ENCODE data around the gene TRPT1. TPM values are rescaled to one million over a fixed set of nuclear protein-coding genes. Genes with fewer than 3 reads are reported as not detected.

The TRPT1 gene
- total RNA-seq, 1 donor from 2014 or later = 22.4 TPM

DNA sequence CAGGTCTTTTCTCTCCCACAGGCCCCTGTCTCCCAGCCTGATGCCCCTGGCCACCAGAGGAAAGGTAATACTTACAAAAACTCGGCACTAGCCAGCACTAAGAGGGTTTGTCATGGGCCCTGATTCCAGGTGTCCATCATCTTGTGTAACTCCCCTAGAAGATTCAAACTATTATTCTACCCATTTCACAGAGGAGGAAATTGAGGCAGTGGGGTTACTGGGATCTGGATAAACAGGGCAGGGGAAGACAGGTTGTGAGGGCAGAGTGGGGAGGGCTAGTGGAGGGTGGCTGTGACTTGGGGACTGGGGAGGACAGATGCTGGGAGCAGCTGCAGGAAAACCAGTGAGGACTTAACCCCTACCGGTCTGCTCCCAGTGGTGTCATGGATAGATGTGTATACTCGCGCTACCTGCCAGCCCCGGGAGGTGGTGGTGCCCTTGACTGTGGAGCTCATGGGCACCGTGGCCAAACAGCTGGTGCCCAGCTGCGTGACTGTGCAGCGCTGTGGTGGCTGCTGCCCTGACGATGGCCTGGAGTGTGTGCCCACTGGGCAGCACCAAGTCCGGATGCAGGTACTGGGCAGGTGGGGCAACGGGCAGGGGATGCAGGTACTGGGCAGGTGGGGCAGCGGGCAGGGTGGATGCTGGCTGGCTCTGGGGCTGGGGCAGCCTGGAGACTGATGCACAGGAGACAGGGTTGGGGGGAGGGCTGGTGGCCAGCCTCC lies 9.6 kb upstream of the TRPT1 start:
- ATAC-seq (no peak), DNase-seq (peak; percentile 65)
- Histone ChIP-seq H3K36me3 (peaks cover 16% of the 10 kb centered on the region), H3K27ac (peak overlapping the region; percentile 74), H3K4me3 (peak overlapping the region; percentile 76), H3K9me3 (no peaks in the 10 kb centered on the region), H3K27me3 (no peaks in the 10 kb centered on the region), H3K4me1 (peaks cover 49% of the 10 kb centered on the region)
- intact Hi-C loops (cut with DNase I) = no loop called here
- TF ChIP-seq, protein P1, sequence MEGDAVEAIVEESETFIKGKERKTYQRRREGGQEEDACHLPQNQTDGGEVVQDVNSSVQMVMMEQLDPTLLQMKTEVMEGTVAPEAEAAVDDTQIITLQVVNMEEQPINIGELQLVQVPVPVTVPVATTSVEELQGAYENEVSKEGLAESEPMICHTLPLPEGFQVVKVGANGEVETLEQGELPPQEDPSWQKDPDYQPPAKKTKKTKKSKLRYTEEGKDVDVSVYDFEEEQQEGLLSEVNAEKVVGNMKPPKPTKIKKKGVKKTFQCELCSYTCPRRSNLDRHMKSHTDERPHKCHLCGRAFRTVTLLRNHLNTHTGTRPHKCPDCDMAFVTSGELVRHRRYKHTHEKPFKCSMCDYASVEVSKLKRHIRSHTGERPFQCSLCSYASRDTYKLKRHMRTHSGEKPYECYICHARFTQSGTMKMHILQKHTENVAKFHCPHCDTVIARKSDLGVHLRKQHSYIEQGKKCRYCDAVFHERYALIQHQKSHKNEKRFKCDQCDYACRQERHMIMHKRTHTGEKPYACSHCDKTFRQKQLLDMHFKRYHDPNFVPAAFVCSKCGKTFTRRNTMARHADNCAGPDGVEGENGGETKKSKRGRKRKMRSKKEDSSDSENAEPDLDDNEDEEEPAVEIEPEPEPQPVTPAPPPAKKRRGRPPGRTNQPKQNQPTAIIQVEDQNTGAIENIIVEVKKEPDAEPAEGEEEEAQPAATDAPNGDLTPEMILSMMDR (IDR thresholded peaks at IDR 0.05) = no peak

DNA sequence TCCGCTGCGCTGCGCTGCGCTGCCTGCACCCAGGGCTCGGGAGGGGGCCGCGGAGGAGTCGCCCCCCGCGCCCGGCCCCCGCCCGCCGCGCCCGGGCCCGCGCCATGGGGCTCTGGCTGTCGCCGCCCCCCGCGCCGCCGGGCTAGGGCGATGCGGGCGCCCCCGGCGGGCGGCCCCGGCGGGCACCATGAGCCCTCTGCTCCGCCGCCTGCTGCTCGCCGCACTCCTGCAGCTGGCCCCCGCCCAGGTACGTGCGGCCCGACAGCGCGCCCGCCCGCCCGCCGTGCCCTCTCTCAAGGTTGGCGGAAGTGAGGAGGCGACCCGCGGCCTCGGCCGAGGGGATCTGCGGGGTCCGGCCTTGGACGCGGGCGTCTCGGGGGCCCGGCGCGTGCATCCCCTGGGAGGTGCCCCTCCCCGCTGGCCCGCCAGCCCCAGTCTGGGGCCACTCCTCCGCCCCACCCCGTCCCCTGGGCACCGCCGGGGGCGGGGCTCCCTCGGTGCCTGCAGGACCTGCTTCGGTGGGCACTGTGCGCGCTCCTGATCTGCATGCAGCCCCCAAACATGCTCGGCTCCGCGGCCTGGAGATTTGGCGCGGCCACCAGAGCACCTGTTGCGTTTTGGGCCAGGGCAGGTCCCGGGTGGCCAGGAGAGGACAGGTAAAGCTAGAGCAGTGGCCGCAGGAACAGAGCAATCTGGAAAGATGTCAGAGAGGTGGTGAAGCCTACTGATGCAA lies 8.8 kb upstream of the TRPT1 start:
- TF ChIP-seq, protein P1 (IDR thresholded peaks at IDR 0.05) = no peak
- DNase-seq (peak; percentile 83), ATAC-seq (peak; percentile 47)
- Histone ChIP-seq H3K27ac (peak overlapping the region; percentile 74), H3K4me3 (peak overlapping the region; percentile 76), H3K36me3 (peaks cover 16% of the 10 kb centered on the region), H3K4me1 (peaks cover 45% of the 10 kb centered on the region), H3K9me3 (no peaks in the 10 kb centered on the region), H3K27me3 (no peaks in the 10 kb centered on the region)
- intact Hi-C loops (cut with DNase I) = no loop called here

DNA sequence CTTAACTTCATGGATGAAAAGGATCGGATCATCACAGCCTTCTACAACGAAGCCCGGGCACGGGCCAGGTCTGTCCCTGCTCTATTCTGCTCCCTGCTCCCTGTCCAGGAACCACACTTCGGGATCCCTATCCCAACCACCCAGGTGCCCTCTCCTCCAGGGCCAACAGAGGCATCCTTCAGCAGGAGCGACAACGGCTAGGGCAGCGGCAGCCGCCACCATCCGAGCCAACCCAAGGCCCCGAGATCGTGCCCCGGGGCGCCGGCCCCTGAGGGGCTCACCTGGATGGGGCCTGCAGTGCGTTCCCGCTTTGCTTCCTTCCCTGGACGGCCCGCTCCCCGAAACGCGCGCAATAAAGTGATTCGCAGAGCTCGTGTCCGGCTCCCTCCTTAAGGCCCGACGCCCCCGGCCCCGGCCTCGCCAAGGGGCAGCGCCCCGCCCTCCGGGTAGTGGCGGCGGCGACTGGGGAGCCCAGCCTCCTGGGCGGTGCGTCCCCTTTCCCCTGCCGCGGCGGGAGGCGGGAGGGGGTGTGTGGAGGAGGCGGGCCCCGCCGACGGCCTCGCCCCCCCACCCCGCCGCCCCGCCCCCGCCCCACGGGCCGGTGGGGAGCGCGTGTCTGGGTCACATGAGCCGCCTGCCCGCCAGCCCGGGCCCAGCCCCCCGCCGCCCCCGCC lies 8.1 kb upstream of the TRPT1 start, which contains the start of gene VEGFB:
Gene VEGFB, plus strand, starts transcription at position 672 of the 674 bp plus-strand sequence. CDS start 250 bp downstream, outside the sequence.
- ATAC-seq (peak; percentile 74), DNase-seq (peak; percentile 90)
- peaks cover 14% of the 10 kb centered on the region for H3K36me3 ChIP-seq
- H3K4me1 ChIP-seq = peaks cover 50% of the 10 kb centered on the region
- H3K27me3 ChIP-seq = no peaks in the 10 kb centered on the region
- intact Hi-C loops (cut with DNase I) = no loop called here
- TF ChIP-seq, protein P1 (IDR thresholded peaks at IDR 0.05) = no peak
- H3K4me3 ChIP-seq = peak within 1 kb of the TSS; percentile 76
- peak within 1 kb of the TSS; percentile 74 for H3K27ac ChIP-seq
- no peaks in the 10 kb centered on the region for H3K9me3 ChIP-seq

DNA sequence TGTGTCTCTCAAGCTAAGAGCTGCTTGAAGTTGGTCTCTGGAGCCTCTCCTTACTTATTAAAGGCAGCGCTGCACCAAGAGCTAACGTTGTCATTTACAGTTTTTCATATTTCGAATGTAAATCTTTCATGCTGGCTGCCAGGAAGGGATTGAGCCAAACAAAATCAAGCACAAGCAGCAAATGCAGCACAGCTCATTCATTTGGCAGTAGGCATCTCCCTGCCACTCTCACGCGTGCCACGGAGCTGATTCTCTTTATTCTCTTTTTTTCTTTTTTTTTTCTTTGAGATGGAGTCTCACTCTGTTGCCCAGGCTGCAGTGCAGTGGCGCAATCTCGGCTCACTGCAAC lies 7.0 kb upstream of the TRPT1 start:
- DNase-seq (no peak), ATAC-seq (no peak)
- Histone ChIP-seq H3K27me3 (no peaks in the 10 kb centered on the region), H3K9me3 (no peaks in the 10 kb centered on the region), H3K27ac (no peak overlapping the region), H3K4me3 (no peak overlapping the region), H3K4me1 (peaks cover 45% of the 10 kb centered on the region), H3K36me3 (peaks cover 2% of the 10 kb centered on the region)
- intact Hi-C loops (cut with DNase I) = no loop called here
- TF ChIP-seq, protein P1 (IDR thresholded peaks at IDR 0.05) = no peak

DNA sequence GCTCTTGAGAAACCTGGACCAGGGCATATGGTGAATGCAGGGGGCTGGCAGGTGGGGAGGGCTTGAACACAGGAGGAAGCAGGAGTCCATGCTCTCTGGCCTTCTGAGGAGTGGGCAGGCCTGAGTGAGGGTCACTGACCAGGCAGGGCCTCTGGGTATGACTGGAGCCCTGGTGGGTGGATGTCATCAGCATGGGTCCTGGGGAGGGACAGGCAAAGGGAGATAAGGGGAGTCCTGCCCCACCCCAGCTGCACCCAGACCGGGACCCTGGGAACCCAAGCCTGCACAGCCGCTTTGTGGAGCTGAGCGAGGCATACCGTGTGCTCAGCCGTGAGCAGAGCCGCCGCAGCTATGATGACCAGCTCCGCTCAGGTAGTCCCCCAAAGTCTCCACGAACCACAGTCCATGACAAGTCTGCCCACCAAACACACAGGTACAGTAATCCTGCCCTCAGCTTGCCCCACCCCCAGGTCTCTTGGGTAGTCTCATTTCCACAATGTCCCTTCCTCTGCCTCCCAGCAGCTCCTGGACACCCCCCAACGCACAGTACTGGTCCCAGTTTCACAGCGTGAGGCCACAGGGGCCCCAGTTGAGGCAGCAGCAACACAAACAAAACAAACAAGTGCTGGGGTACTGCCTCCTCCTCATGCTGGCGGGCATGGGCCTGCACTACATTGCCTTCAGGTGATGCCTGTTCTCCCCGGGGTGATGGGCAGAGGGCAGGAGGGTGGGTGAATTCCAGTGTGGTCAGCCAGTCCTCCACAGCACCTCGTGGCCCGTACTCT lies 6.4 kb upstream of the TRPT1 start:
- peaks cover 45% of the 10 kb centered on the region for H3K4me1 ChIP-seq
- no peaks in the 10 kb centered on the region for H3K27me3 ChIP-seq
- no peaks in the 10 kb centered on the region for H3K36me3 ChIP-seq
- TF ChIP-seq, protein P1 (IDR thresholded peaks at IDR 0.05) = no peak
- H3K9me3 ChIP-seq = no peaks in the 10 kb centered on the region
- ATAC-seq (no peak), DNase-seq (peak; percentile 66)
- H3K4me3 ChIP-seq = no peak overlapping the region
- intact Hi-C loops (cut with DNase I) = no loop called here
- no peak overlapping the region for H3K27ac ChIP-seq
